GM18870 (cell line): ENCODE measurements around the gene GALNS.
"Not testable (repeated sequence)": the region's sequence is repeated elsewhere in the genome, so short reads cannot be mapped to it uniquely, and the experiment has no call there.

Experiments used
- ATAC-seq: cut with Tn5 transposase; IDR thresholded peaks from one replicate; pipeline ENCODE4 v1.9.1; 2021; ENCODE audit warnings: moderate library complexity; ENCODE audit not compliant: unreplicated experiment

GALNS gene

DNA sequence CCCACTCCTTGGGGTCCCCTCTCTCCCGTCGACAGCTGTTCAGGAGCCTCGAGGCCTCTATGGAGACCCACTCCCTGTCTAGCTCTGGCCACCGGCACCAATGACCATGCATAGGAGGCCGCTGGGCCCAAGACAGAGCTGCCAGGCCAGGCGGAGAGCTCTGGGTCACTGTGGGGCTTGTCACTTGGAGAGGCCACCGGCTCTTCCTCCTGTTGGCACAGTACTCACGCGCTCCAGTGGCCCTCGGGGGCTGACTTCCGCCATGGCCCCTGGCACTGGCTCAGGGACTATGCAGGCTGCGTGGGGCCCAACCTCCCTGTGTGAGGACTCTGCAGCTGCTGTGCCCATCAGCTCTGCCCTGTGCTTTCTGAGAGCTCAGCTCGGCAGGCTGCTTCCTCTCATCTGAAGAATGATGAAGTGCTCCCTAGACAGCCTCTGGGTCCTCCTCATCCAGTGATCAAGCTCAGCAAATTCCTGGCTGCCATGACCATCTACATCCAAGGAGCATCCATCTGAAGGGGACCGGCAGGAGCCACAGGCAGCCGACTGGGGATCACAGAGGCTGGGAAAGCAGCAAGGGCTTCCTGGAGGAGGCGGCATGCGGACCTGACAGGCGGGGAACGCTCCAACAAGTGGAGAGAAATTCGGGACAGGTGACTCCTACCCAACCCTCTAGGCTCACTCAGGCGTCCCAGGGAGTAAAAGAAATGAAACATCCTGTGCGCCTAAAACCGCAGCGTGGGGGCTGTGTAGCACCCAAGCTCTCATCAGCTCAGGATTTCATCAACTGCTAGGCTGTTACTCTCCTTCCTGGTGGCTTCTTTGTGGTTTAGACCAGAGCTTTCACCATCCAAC, 16.8 kb downstream of the GALNS start:
- ATAC-seq: no peak

DNA sequence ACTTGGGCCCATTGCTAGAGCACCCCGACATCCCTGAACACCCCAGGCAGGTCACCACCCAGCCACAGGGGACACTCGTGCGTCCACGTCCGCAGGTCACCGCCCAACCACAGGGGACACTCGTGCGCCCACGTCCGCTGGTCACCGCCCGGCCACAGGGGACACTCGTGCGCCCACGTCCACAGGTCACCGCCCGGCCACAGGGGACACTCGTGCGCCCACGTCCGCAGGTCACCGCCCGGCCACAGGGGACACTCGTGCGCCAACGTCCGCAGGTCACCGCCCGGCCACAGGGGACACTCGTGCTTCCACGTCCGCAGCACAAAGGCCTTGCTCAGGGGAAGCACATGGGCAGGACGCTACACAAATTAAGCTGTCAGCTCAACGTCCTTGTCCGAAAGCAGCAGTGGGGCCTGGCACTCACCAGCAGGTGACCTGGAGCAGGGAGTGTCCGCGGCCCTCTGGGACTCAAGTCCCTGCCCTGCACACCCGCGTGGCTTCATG, 17.7 kb downstream of the GALNS start:
- no peak for ATAC-seq

DNA sequence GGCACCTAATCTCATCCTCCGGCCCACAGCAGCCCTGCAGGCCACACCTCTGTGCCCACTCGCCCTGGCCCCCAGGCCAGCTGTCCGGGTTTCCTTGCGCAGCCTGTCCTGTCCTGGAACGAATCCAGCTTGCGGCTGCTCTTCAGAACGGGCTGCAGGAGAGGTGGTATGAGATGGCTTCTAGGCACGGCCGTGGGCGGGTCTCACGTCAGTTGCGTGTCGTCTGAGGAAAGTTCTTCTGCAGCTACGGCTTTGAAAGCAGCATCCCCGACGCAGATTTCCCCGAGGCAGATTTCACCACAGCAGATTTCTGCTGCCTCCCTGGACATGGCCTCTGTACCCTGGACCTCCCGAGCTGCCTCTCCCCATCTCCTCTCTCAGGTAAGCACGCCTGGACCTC, 18.2 kb downstream of the GALNS start:
- no peak for ATAC-seq

DNA sequence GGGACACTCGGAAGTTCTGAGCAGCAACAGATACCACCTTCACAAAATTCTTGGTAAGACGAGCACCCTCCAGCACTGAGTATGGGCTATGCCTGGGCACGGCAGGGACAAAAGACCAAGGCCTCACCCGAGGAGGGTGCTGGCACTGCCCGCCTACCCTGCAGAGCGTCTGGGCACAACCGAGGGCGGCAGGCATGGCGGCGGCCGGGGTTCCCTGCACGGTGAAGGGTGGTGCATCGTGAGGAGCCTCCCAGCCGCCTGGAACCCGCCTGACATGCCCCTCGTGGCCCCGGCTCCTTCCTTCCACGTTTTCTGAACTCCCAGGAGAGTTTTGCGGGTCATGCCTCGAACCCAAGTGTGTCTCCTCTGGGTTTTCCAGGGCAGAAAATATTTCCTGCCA, 18.9 kb downstream of the GALNS start:
- no peak for ATAC-seq

DNA sequence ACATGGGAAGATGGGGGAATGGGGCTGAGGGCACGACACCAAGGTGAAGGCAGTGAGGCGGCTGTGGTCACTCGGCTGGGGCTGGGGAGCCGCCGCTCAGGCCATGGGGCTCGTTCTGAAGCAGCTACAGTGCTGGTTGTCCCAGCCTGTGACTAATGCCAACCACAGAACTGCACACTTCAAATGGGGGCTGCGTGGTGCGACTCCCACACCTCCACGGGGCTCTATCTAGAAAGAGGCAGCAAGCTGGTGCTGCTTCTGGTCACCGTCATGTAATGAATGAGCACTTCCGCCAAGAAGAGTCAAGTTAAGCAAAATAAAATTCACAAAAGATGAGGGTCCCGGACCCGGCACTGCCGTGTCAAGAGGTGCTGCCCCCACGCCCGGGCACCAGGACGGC, 20.0 kb downstream of the GALNS start:
- ATAC-seq: no peak

DNA sequence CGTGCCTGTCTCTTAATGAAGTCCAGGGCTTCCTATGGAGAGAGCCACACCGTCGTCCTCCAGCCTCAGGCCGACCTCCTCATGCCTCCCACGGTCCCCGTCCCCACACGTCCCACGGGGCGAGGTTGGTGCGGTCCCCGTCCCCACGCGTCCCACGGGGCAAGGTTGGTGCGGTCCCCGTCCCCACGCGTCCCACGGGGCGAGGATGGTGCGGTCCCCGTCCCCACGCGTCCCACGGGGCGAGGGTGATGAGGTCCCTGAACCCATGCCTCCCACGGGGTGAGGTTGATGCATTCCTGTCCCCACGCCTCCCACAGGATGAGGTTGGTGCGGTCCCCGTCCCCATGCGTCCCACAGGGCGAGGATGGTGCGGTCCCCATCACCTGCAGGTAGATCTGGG, 20.9 kb downstream of the GALNS start:
- no peak for ATAC-seq

DNA sequence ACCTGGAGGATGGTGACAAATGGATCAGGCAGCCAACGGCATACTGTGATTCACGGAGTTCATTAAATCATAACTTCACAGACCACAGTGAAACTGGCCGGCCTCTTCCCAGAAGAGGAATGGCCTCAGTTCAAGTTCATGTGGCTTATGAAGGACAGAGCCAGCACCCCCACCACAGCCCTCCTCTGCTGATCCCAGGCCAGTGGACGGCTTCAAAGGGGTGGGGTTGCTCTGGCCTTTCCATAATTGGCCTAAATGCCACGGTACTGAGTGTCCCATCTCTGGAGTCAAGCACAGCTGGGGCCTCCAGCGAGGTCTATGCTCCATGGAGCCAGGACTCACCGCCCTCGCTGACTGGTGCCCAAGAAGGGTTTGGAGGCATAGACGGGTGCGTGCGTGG, 21.4 kb downstream of the GALNS start:
- no peak for ATAC-seq

DNA sequence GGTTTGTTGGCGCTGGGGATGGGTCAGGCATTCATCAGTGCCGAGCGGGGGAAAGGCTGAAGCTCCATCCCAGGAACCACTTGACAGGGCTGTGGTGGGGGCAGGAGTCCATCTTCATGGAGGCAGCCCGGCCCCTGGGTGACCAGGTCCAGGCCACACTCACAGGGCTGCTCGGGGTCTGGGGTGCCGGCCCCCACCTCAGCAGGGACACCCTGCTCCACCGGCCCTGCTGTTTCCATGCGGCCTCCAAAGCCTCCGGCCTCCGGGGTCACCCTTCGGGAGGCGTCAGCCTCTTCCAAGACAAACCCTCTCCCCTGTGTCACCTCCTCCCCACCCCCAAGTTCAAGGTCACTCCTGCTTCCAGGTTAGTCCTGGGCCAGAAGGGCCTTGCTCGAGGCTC, 22.1 kb downstream of the GALNS start:
- ATAC-seq: no peak

DNA sequence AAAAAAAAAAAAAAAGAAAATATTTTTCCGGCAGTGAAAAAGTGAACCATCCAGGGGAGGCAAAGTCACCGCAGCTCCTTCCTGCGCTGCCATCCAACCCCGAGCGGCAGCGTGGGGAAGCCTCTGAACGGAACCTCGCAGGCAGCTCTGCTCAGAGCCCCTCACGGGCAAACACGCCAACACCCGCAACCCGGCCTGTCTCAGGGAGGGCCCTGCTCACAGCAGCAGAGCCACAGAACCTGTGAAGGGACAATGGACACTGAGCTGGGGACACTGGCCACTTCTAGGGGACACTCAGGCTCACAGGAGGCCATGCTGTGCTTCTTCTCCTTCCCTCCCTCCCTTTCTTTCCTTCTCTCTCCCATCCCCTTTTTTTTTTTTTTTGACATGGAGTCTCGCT, 23.7 kb downstream of the GALNS start:
- ATAC-seq: no peak

DNA sequence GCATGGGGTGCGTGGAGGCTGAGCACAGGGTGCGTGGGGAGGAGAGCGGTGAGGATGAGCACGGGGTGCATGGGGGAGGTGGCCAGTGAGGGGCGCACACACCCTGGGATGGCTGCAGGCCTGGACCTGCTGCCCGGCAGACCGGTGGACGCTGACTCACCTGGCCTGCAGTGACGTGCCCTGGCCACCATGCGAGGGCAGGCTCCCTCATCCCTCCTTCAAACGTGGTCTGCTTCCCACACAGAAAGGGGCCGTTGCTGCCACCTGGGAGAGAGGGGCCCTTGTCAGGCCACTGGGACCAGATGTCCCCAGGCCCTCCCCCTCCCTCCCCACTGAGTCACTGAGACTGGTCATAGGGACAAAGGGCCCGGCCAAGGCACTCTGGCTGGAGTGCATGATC, 24.9 kb downstream of the GALNS start:
- ATAC-seq: no peak

DNA sequence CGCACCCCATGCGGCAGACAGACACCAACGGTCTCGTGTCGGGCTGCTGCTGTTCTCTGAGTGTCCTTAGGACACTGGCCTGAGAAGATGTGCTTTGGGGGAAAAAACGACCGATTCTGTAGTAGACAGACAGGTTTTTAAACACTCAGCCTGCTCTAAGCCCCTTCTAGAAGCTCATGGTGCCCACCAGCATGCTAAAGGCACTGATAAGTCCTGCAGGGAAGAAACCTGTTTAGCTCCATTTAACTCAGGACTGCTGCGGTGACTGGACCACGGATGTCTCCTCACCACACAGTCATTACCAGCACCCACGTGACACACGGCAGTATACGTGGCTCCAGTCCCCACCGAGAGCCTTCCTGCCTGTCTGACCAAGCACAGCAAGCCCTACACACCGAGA, 26.0 kb downstream of the GALNS start:
- ATAC-seq: no peak

DNA sequence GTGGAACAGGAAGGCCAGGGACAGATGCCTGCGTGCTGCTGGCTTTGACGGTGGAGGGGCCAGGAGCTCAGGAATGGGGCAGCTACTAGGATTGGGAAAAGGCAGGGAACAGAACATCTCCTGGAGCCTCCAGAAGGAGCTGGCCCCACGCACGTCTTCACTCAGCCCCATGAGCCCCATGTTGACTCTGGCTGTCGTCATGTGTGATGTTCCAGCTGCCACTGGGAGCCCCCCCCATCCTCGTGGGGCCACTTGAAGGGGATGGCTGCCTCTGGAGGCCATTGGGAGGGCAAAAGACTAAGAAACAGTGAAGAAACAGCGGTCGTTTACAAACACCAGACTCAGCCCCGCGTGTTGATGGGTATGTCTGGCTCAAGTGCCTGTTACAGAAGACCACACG, 26.5 kb downstream of the GALNS start:
- ATAC-seq: no peak

DNA sequence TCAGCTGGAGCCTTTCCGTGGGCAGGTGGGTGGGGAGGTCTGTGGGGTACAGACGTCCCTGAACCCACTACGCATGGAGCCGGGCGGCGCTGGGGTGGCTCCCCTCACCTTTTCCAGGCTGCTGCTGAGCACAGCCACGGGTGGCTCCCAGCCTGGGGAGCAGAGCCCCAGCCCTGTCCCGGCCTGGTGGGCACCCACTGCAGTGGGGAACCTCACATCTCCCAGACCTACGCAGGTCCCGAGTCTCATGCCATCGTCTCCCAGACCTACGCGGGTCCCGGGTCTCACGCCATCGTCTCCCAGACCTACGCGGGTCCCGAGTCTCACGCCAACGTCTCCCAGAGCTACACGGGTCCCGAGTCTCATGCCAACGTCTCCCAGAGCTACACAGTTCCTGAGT, 28.0 kb downstream of the GALNS start:
- no peak for ATAC-seq

DNA sequence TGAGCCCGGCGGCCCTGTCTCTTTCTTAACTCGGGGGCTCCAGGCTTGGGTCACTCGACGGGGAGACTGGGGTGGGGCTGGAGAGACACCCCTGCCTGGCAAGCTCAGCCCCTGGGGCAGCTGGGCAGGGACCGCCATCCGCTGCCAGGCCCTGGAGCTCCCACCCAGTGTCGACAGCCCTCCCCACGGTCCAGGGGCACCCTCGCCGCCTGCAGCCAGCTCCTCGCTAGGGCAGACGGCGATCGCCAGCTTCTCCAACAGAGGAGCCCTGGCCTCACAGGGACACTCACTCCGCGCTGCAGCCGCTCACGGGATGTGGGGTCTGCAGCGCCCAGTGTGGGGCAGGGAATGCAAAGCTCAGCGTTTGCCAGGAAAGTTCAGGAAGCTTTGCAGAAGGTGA, 29.0 kb downstream of the GALNS start:
- ATAC-seq: no peak

DNA sequence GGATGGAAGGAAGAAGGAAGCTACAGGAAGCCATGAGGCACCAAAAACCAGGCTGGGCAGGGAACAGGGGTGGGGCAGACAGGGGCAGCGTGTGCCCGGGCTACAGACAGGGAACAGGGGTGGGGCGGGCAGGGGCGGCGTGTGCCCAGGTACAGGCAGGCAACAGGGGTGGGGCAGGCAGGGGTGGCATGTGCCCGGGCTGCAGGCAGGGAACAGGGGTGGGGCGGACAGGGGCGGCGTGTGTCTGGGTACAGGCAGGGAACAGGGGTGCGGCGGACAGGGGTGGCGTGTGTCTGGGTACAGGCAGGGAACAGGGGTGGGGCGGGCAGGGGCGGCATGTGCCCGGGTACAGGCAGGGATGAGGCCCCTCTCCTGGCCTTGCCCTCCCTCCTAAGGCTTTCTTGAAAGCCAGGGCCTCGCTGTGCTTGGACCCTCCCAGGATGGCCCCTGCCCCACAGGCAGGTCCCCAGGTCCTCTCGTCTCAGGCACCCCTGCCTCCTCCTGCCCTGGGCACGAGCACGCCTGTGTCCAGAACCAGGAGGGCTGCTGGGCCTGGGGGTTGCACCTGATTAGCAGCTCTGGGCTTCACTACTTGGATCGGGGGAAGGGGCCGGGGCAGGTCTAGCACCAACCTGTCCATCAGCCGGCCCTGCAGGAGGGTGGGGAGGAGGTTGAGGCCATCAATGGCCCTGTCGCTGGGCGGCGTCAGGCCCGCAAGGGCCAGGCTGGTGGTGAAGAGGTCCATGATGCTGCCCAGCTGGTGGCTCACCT, 30.5 kb downstream of the GALNS start:
- ATAC-seq: no peak

DNA sequence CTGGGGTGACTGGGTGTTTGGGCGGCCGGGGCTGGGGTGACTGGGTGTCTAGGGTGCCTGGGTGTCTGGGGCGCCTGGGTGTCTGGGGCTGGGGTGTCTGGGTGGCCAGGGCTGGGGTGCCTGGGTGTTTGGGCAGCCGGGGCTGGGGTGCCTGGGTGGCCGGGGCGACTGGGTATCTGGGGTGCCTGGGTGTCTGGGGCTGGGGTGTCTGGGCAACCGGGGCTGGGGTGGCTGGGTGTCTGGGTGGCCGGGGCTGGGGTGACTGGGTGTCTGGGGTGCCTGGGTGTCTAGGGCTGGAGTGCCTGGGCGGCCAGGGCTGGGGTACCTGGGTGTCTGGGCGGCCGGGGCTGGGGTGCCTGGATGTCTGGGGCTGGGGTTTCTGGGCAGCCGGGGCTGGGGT, 31.6 kb downstream of the GALNS start:
- ATAC-seq: no peak

DNA sequence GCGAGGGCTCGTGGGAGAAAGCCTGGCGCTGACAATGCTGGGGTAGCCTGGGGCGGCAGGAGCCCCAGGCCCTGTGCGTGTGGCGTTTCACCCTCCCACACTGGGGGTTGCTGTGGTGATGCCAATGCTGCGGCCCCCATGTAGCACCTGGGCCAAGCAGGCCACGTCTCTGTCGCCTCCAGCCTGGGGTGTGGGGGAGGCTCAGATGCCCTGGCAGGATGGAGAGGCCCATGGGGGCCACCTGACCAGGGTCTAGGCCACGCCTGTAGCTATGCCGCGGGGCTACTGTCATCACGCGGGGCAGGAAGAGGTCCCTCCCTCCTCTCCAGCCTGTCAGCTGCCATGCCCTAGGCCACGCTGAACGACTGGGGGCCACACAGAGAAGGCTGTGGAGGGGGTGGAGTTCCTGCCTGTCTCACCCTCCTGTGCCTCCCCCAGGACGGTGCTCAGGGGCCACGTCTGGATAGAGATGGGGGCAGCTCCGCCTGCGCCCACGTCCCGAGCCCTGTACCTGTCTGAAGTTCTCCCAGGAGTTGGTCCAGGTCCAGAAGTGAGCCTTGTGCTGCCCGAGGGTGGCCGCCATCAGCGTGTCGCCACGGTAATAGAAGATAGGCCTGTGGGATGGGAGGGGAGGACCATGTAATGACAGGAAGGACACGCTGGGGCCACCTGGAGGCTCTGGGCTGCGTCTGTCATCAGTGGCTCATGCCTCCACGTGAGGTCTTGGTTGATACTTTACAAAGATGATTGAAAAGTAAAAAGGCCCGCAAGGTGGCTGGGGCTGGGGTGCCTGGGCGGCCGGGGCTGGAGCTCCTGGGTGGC, 32.3 kb downstream of the GALNS start:
- no peak for ATAC-seq

DNA sequence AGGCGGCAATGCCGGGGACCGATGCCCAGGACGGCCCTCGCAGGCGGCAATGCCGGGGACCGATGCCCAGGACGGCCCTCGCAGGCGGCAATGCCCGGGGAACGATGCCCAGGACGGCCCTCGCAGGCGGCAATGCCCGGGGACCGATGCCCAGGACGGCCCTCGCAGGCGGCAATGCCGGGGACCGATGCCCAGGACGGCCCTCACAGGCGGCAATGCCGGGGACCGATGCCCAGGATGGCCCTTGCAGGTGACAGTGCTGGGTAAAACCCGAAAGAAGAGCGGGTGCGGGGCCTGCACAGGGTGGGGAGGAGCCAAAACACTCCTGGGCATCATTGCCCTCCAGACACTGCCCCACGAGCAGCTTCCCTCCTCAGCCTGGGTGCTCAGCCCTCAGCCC, 33.1 kb downstream of the GALNS start:
- not testable (repeated sequence) for ATAC-seq

DNA sequence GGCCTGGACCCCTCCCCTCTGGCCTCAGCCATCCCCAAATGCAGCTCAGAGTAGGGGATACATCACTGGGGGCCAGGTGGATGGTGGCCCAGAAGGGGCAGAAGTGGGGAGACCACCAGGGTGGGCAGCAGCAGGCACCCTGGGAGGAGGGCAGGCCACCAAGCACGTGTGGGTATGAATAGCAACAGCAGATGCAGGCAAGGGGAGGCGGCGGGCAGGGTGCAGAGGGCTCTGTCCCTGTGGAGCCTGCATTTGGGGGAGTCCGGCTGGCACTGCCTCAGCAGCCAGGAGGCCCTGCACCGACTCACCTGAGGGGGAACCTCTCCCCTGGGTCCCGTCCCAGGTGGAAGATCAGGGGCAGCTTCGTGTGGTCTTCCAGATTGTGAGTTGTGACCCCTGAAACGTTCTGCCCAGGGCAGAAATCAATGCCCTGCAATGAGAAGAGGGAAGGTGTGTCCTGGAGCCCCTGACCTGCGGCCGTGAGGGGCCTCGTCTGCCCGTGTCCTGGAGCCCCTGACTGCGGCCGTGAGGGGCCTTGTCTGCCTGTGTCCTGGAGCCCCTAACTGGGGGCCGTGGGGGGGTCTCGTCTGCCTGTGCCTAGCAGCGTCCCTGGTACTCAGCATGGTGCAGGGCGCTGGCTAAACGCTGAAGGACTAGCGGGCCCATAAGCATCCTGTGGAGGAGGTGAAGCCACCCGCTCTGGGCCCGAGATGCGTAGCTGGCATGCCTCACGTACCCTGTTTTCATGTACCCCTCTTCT, 34.3 kb downstream of the GALNS start:
- ATAC-seq: no peak

DNA sequence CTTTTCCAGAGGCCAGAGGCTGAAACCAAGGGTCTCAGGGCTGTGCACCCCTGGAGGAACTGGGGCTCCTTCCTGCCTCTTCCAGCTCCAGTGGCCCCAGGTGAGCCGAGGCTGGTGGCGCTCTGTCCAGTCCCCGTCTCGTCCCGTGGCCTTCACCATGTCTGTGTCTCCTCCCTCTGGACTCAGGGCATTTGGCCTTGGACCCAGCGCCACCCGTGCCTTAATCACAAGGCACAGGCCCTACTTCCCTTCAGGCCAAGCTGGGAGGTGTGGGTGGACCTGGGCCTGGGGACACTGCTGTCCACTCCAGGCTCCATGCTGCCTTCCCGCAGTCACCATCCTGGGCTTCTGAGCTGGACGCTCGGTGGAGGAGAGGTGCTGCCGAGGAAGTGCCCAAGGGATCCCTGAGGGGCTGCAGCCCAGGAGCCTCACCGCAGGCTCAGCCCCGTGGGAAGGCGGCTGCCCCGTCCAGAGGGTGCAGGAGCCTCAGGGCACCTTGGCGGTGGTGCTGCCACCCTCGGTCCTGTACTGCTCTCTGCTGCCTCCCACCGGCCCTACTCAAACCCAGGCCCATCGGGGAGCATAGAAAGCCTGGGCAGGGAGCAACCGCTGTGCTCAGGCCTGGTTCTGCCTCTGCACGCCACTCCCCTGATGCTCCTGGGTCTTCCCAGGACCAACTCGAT, 35.4 kb downstream of the GALNS start:
- ATAC-seq: no peak
